GM19395 (cell line): Measurements from ENCODE around the gene ATXN1.

Experiments
- ATAC-seq: cut with Tn5 transposase; IDR thresholded peaks from one replicate; pipeline ENCODE4 v1.9.1; 2021; ENCODE audit warnings: mild to moderate bottlenecking, moderate library complexity; ENCODE audit not compliant: unreplicated experiment

ATXN1 gene

DNA sequence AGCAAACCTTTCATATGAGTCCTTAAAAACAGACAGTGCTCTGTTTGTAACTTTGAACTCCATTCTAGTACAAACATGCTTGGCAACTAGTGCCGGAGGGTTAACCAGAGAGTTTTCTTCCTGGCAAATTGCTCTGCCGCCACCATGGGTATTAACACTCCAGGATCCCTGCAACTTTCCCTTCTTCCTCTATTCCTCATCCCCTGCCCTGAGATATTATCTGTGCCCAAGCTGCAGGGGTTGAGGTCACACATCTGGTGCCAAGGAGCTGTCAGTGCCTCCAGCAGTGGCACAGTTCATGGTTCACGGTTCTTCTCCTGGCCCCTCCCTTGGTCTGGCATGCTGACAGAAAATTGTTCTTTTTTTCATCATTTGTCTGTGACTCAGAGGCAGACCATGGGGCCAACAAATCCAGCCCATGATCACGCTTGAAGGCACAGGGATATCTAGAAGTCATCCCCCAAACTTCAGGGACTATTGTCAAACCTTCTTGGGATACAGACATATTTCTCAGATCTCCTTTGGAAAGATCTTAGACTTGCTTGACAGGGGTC is 77.5 kb downstream of the ATXN1 start:
- ATAC-seq = no peak

DNA sequence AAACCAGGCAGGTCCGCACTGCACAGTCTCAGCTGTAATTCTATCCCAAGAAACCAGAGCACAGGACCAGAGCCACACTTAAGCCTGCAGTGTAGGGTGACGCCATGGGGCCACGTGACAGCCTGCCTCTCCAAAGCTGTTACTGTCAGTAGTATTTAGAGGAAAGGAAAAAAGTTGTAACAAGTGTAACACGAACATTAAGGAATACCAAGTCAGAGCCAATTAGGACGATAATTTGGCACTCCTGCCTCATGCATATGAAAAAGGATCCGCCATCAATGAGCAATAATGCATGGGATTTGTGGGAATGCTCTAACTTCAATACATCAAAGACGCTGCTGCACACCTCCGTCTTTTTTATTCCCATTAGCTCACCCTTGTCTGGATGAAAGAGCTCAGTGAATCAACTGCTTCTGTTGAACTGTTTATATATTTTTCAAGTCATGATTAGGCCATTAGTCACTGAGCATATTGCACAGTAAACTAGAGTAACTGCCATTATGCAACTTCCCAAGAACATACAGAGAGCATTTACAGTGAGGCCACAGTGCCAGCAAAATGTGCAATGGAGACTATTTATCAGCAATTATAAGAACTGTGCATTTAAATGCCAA is 79.9 kb downstream of the ATXN1 start:
- ATAC-seq = no peak

DNA sequence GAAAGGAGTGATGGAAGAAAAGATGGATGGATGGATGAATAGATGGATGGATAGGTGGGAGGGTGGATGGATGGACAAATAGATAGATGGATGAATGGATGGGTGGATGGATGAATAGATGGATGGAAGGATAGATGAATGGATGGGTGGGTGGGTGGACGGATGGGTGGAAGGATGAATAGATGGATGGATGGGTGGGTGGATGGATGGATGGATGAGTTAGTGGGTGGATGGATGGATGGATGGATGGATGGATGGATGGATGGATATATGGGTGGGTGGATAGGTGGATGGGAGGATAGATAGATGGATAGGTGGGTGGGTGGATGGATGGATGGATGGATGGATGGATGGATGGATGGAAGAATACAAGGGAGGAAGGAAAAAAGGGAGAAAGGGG is 82.2 kb downstream of the ATXN1 start:
- ATAC-seq = no peak

DNA sequence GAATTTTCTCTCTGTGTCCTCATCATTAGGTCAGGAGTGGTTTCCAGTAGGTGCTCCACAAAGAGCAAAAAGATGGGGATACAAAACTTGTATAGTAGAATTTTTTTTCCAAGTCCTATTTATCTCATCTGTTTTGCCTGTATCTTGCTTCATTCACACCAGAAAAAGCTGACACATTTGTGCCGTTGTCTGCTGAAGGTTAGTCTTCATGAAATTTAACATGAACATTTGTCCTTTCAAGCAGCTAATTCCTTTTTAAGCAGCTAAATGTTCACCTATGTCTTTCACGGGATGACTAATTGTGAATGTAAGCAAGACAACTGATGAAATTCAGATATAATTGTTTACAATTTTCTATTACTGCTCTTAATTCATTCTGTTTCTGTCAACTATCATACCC is 83.8 kb downstream of the ATXN1 start:
- no peak for ATAC-seq

- no peak for ATAC-seq
Measured at GRCh38 chr6:16676978-16677377, 84.3 kb downstream of the ATXN1 start.

DNA sequence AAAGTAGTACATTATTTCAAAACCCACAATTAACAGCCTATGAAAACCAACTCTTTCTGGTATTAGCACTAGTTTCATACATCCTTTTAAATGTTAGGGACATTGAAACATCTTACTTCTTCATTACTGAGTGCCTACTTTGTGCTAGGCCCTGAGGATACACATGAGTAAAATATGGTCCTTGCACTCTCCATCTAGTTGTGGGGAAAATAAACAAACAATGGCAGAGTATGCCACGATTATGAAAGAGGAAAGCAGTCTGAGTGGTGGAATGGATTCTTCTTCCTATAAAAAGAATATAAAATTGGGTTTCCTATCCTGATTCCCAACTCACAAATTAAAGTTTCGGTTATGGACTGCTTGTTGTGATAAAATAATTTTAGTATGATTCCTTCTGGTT is 84.9 kb downstream of the ATXN1 start:
- ATAC-seq = no peak

DNA sequence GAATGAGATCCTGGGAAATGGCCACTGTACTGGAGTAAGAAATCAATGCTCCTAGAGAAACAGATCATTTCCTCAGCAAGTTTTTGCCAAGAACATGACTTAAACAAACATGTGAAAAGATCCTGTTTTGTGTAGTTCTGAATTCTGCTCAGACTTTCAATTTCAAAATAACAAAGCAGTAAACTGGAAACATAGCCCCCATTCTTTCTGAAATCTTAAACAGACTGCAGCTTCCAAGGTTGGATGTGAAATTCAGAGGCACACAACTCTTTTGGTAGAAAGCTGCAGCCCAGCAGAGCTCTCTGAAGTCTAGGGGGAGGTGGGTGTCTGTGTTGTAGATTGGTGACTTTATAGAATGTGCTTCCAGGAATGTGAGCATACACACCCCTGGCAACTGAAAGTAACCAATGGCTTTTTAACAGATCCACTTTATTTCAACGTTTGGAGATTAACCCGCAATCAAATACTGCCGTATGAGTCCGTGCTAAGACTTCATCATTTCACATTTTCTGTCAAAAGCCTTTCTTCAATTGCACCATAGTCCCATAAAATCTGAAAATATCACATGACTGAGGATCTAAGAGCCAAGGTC is 86.4 kb downstream of the ATXN1 start:
- no peak for ATAC-seq

- ATAC-seq = no peak
Measured at GRCh38 chr6:16673011-16673797, 88.1 kb downstream of the ATXN1 start.

DNA sequence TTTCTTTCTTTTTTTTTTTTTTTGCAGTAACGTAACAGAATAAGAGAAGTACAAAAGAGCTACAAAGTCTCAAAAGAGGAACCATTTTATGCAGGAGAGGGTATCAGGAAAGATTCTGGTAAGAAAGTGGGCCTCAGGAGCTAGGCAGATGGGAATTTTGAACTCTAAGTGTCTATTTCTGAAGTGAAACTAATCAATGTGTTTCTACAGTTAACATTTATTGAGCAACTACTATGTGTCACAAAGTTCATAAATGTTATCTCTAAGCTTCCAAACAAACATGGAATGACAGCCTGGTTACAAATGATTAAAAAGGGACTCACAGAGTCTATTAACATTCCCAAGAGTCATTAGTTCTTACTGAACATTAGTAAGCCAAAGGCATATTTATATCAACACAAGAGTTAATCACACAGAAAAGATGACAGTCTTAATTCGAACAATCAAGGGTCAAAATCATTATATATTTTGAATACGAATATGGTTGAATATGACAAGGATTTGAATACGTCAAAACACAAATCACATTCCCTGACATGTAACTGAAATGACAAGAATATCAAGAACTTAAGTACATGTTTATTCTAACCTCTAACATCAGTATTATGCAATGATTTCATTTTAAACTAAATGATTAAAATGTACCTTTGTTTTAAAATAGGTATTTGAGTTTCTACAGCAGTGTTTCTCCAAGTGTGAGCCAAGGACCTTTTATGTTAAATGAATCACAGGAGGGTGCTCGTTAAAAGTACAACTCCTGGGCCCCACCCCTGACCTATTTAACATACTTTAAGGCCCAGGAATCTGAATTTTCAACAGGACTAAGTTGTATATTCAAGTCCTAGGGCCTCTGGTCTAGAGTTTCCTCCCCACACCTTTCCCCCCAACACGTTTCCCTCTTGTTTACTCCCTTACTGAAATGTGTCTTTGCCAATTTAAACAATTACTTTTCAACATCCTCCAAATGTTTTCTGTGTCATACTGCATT is 89.7 kb downstream of the ATXN1 start:
- ATAC-seq = no peak

DNA sequence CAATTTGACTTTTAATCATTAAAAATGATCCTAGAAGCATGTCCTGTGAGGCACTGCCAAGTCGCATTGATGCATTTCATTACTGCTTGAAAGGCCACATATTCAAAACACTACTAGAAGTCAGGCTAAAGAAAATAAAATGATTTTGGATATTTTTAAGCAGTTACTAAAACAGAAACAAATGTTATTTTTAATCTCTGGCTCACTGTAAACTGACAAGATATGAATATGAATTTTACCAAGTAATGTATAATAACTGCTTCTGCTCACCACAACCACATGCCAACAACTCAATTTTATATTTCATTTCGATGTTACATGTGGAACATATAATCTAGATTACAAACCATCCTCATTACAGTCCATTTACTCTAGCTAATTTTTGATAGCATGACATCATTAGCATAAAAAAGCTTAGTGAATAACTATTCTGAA is 90.6 kb downstream of the ATXN1 start:
- ATAC-seq = peak; percentile 51

DNA sequence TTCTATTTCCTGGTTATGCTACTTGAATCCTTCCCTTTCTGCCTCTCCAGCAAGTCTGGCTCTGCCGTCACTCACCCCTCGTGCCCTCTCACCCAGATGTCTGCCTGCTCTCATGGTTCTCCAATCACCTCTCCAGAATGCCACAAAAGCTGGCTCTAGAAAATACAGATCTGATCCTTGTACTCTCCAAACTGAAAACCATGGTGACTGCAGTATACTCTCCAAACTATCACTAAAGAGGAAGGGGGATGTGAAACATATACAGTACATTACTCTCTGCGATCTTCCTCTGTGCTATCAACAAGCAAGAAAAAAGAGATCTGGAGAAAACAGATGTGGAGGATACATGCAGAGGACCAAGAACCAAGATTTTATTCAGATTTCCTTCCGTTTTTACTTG is 91.1 kb downstream of the ATXN1 start:
- ATAC-seq = peak; percentile 79

GRCh38 chr6:16669227-16669626 is 92.0 kb downstream of the ATXN1 start:
- no peak for ATAC-seq

GRCh38 chr6:16667509-16667908 is 93.8 kb downstream of the ATXN1 start:
- no peak for ATAC-seq

GRCh38 chr6:16665992-16666391 is 95.3 kb downstream of the ATXN1 start:
- ATAC-seq = no peak

- no peak for ATAC-seq
Measured at GRCh38 chr6:16665182-16665581, 96.1 kb downstream of the ATXN1 start.

GRCh38 chr6:16663901-16664300 is 97.4 kb downstream of the ATXN1 start:
- no peak for ATAC-seq

- ATAC-seq = no peak
Measured at GRCh38 chr6:16660157-16660497, 101.1 kb downstream of the ATXN1 start.

DNA sequence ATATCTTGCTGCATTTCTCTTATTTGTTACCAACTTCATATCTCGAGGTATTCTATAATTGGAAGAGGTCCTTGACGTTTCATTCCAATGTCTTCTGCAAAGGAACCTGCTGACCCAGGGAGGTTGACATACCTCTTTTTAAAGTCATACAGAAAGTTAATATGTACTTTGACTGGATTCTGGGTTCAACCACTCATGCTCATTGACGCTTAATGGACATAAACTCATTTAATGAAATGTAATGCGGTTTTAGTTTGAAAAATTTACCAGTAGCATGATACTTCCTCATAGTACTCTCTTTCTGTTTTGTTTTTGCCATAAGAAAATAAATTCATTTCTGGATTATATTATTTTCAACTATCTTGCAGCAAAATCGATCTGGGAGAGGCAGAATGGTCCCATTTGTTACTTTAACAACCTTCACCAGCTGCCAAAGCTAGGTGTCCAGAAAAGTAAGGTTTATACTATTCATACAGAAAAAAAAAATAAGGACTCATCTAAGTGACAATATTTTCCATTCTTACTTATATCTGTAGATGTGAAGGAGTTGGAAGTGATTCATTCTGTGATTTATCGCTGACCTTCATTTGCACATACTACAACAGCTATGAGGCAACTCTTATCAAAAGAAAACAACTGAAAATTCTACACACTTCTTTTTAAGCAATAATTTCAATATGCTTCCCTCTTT is 101.6 kb downstream of the ATXN1 start:
- ATAC-seq = no peak

GRCh38 chr6:16658348-16659034 is 102.8 kb downstream of the ATXN1 start:
- ATAC-seq = no peak

GRCh38 chr6:16657768-16658167 is 103.5 kb downstream of the ATXN1 start:
- ATAC-seq = peak; percentile 46
